HG03354 (cell line): Measurements from ENCODE around the gene CAMTA1.
"Not testable (repeated sequence)": the region's sequence is repeated elsewhere in the genome, so short reads cannot be mapped to it uniquely, and the experiment has no call there.

ENCODE experiments used
- ATAC-seq: cut with Tn5 transposase; IDR thresholded peaks from one replicate; pipeline ENCODE4 v1.9.1; 2021; ENCODE audit warnings: mild to moderate bottlenecking; ENCODE audit not compliant: unreplicated experiment, poor library complexity, severe bottlenecking

CAMTA1 gene

GRCh38 chr1:7596126-7596965 is 811.1 kb downstream of the CAMTA1 start:
- no peak for ATAC-seq

- ATAC-seq = not testable (repeated sequence)
These were observed 812.8 kb downstream of the CAMTA1 start for GRCh38 chr1:7598058-7598457.

- ATAC-seq = not testable (repeated sequence)
These were observed 819.7 kb downstream of the CAMTA1 start for GRCh38 chr1:7604906-7605305.

GRCh38 chr1:7606096-7606495 is 820.8 kb downstream of the CAMTA1 start:
- ATAC-seq = no peak

GRCh38 chr1:7607097-7607496 is 821.8 kb downstream of the CAMTA1 start:
- no peak for ATAC-seq

GRCh38 chr1:7608628-7609305 is 823.5 kb downstream of the CAMTA1 start:
- ATAC-seq = no peak

GRCh38 chr1:7609311-7609994 is 824.2 kb downstream of the CAMTA1 start:
- ATAC-seq = no peak

GRCh38 chr1:7610106-7610731 is 825.0 kb downstream of the CAMTA1 start:
- no peak for ATAC-seq

- no peak for ATAC-seq
These were observed 825.7 kb downstream of the CAMTA1 start for GRCh38 chr1:7610936-7611335.

GRCh38 chr1:7611421-7612010 is 826.3 kb downstream of the CAMTA1 start:
- ATAC-seq = no peak

- ATAC-seq = no peak
These were observed 828.0 kb downstream of the CAMTA1 start for GRCh38 chr1:7613106-7613850.

GRCh38 chr1:7613851-7614205 is 828.6 kb downstream of the CAMTA1 start:
- no peak for ATAC-seq

- no peak for ATAC-seq
These were observed 829.4 kb downstream of the CAMTA1 start for GRCh38 chr1:7614576-7615074.

GRCh38 chr1:7615138-7615537 is 829.9 kb downstream of the CAMTA1 start:
- no peak for ATAC-seq

GRCh38 chr1:7616076-7616832 is 831.0 kb downstream of the CAMTA1 start:
- no peak for ATAC-seq

- no peak for ATAC-seq
These were observed 831.7 kb downstream of the CAMTA1 start for GRCh38 chr1:7616953-7617352.

- ATAC-seq = no peak
These were observed 832.6 kb downstream of the CAMTA1 start for GRCh38 chr1:7617826-7618225.

GRCh38 chr1:7620196-7620595 is 834.9 kb downstream of the CAMTA1 start:
- no peak for ATAC-seq
